LNCaP clone FGC (cell line): ENCODE data around the gene SCARB1.

Source experiments
- DNase-seq: peaks from one replicate; pipeline ENCODE4 v3.0.0-alpha.2; 2011; ENCODE audit warnings: low read depth
- H3K4me3 ChIP-seq: 2 replicates; pipeline ENCODE4 v1.5.1; 2011; ENCODE audit warnings: mild to moderate bottlenecking, low read depth, low read length, control low read depth
- TF ChIP-seq, protein P1 (sequence below): IDR thresholded peaks from 2 replicates; pipeline ENCODE4 v1.5.1; 2012; ENCODE audit warnings: mild to moderate bottlenecking; ENCODE audit not compliant: control insufficient read depth, insufficient read depth; ENCODE audit errors: extremely low read depth

The SCARB1 gene

DNA sequence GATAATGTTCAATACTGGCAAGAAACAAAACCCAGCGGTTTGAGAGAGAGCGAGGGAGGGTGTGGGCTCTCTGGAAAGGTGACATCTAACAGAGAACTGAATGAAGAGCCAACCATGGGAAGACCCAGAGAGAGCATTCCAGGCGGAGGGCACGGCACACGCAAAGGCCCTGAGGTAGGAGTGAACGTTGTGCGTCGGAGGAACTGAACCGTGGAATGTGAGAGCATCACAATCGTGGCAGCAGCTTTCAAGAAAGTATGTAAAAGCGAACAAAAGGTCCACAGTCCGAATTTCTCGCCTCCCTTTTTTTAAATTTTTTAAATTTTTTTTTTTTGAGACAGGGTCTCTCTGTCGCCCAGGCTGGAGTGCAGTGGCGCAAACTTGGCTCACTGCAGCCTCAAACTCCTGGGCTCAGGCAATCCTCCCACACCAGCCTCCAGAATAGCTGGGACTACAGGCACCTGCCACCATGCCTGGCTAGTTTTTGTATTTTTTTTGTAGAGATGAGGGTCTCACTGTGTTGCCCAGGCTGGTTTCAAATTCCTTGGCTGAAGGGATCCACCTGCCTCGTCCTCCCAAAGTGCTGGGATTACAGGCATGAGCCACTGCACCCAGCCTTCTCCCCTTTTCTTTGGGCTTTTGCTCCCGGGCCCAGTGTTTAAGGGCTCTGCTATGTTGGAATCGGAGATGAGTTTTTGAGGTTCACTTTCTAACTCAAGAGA, 15.3 kb upstream of the SCARB1 start:
- H3K4me3 ChIP-seq: no peak overlapping the region
- TF ChIP-seq, protein P1, sequence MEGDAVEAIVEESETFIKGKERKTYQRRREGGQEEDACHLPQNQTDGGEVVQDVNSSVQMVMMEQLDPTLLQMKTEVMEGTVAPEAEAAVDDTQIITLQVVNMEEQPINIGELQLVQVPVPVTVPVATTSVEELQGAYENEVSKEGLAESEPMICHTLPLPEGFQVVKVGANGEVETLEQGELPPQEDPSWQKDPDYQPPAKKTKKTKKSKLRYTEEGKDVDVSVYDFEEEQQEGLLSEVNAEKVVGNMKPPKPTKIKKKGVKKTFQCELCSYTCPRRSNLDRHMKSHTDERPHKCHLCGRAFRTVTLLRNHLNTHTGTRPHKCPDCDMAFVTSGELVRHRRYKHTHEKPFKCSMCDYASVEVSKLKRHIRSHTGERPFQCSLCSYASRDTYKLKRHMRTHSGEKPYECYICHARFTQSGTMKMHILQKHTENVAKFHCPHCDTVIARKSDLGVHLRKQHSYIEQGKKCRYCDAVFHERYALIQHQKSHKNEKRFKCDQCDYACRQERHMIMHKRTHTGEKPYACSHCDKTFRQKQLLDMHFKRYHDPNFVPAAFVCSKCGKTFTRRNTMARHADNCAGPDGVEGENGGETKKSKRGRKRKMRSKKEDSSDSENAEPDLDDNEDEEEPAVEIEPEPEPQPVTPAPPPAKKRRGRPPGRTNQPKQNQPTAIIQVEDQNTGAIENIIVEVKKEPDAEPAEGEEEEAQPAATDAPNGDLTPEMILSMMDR: no peak
- no peak for DNase-seq

DNA sequence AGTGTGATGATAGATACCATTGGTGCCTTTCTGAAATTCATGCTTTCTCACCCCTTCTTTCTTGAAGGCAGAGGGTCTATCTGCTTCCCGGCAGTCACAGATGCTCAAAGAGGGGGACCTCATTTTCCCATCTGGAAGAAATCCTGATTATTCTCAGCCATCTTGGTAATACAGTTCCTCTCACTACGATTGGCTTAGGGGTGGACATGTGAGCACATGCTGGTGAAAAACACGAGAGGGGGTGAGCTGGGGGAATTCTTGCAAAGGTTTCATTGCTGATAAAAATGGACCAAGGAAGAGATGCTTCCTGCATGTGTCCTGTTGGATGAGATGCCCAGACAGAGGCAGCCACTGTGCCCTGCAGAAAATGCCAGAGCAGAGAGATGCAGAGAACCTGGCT, 13.8 kb upstream of the SCARB1 start:
- no peak overlapping the region for H3K4me3 ChIP-seq
- no peak for DNase-seq
- TF ChIP-seq, protein P1: no peak

DNA sequence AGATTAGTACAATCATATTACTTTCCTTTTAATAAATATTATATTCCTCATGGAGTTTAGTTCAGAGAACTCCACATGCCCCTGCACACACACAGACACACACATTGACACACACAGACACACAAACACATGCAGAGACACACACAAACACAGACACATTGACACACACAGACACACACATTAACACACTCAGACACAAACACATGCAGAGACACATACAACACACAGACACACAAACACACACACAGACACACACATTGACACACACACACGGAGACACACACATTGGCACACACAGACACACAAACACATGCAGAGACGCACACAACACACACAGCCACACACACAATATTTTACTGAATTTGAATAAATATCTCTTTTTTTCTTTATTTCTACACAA, 12.5 kb upstream of the SCARB1 start:
- H3K4me3 ChIP-seq: no peak overlapping the region
- no peak for DNase-seq
- TF ChIP-seq, protein P1: no peak

DNA sequence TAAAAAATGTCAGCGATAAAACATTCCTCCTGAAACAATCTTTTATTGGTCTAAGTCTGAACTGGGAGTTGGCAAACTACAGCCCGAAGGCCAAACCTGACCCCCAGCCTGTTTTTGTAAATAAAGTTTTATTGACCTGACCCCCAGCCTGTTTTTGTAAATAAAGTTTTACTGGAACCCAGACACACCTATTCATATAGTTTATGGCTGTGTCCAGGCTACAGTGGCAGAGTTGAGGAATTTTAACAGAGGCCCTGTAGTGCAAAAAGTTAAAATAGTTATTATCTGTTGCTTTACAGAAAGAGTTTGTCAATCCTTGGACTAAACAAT, 12.1 kb upstream of the SCARB1 start:
- TF ChIP-seq, protein P1: no peak

DNA sequence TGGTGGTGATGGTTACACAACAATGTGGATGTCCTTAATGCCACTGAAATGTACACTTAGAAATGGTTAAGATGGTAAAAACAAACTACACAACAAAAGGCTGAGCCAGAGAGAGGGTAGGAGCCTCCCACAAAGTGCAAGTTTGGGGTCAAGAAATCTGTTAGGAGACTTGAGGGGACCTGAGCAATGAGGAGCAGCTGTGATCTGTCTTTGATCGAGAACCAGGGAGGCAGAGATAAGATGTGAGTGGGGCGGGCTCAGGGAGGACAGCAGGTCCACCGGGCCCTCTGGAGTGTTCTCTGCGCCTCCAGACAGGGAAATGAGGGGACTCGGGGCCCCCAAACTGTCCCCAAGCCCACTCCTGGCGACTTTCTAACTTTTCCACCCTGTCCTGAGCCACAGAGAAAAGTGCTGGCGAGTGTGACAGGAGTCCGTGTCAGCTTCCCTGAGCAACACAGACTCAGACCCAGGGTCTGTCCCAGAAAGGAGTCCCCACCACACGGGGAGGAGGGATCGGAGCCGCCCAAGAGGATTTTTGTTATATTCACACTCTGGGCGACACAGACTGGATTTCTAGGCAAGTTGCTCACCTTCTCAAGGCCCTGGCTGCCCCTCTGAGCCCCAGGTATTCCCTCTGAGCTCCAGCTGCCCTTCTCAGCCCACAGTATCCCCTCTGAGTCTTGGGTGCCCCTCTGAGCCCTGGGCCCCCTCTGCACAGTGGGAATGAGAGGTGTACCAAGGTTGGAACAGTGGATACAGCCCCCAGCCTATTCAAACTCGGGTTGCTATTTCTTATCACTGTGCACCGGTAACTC, 11.5 kb upstream of the SCARB1 start:
- TF ChIP-seq, protein P1: no peak
- DNase-seq: no peak
- H3K4me3 ChIP-seq: no peak overlapping the region

More for the DNA sequence above, 12.1 kb upstream of the SCARB1 start:
- no peak overlapping the region for H3K4me3 ChIP-seq
- DNase-seq: no peak

DNA sequence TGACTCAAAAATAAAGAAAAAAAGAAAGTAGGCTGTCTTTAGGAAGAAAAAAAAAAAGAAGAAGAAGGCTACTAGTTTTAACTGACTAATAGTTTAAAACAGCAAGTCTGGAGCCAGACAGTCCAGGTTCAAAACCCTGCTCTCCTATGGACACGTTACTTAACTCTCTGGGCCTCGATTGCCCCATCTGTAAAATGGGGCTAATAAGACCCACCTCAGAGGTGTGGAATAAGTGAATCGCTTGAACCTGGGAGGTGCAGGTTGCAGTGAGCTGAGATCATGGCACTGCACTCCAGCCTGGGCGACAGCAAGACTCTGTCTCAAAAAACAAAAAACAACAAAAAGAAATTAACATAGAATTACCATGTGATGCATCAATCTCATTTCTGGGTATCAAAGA, 10.5 kb upstream of the SCARB1 start:
- H3K4me3 ChIP-seq: no peak overlapping the region
- no peak for DNase-seq
- TF ChIP-seq, protein P1: no peak
